AG04449 (cell line): ENCODE measurements around the gene METTL13.

Experiments used
- CTCF ChIA-PET: fragments of 350-600 bp; formaldehyde crosslinking; extraction: SDS; loops from one replicate; lab custom pipeline; 2021; ENCODE audit warnings: antibody characterized with exemption; lab: Yijun Ruan, JAX
- POLR2A ChIA-PET: fragments of 400-600, 350-600 bp; formaldehyde crosslinking; extraction: SDS; loops from one replicate; lab custom pipeline; 2020; ENCODE audit warnings: antibody characterized with exemption, inconsistent platforms; lab: Yijun Ruan, JAX
- DNase-seq: peaks from one replicate; pipeline ENCODE4 v3.0.0-alpha.2; 2010; ENCODE audit warnings: low read depth, low spot score
- H3K4me3 ChIP-seq: 2 replicates; pipeline ENCODE4 v1.5.1; 2011; ENCODE audit warnings: low read depth, mild to moderate bottlenecking, control low read depth, low read length
- TF ChIP-seq, protein P1 (sequence below): IDR thresholded peaks from one replicate; pipeline ENCODE4 v1.5.1; 2011; ENCODE audit warnings: mild to moderate bottlenecking, moderate library complexity, low read length, control low read depth, inconsistent platforms; ENCODE audit not compliant: insufficient read depth; ENCODE audit errors: missing control alignments

The METTL13 gene

DNA sequence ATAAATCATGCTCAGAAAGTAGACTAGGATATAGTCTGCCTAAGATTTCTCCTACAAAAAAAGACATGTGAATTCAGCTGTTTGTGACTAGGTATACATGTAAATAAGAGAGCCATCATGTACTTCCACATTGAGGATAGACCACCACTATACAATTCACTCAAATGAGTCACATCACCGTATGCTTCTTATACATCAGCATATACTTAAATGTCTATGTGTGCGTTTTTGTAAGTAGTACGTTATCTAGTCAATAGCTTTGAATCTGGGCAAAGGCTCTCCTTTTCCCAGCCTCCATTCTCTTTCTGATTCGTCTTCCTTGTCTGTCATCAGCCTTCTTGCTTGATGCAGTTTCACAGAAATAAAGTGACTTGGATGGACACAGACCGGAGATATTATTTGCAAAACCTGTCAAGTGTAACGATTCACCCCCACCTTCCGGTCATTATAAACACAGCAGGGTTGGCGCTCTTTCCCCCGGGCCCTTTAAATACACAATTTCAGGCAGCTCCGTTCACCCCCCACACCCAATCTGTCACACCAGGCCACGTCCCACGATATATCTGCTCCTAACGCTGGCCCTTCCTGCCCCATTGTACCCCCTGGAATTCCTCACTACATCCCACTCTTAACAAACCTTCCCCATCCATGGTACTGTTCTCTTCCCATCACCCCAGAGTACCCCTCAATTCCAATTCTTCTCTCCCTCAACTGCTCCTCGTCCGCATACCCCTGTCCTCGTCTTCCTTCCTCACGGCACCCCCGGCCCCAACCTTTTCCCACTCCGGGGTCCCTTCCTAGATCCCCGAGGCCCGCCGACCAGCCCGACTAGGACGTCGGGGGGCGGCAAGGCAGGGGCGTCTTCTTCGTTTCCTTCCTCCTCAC, 40.2 kb upstream of the METTL13 start:
- TF ChIP-seq, protein P1, sequence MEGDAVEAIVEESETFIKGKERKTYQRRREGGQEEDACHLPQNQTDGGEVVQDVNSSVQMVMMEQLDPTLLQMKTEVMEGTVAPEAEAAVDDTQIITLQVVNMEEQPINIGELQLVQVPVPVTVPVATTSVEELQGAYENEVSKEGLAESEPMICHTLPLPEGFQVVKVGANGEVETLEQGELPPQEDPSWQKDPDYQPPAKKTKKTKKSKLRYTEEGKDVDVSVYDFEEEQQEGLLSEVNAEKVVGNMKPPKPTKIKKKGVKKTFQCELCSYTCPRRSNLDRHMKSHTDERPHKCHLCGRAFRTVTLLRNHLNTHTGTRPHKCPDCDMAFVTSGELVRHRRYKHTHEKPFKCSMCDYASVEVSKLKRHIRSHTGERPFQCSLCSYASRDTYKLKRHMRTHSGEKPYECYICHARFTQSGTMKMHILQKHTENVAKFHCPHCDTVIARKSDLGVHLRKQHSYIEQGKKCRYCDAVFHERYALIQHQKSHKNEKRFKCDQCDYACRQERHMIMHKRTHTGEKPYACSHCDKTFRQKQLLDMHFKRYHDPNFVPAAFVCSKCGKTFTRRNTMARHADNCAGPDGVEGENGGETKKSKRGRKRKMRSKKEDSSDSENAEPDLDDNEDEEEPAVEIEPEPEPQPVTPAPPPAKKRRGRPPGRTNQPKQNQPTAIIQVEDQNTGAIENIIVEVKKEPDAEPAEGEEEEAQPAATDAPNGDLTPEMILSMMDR, result no peak
- ChIA-PET CTCF (interaction anchor here (0.7 to 5.8 kb wide), 8 partner anchors 9 to 243 kb away, joined by 3 to 27 read pairs (median 4); no protein-coding TSS in a partner anchor), POLR2A (interaction anchor here (0.7 to 2.7 kb wide), 2 partner anchors 40 to 95 kb away, joined by 3 to 16 read pairs; partner anchors contain the start of gene METTL13)
- peak overlapping the region; percentile 89 for H3K4me3 ChIP-seq
- no peak for DNase-seq

DNA sequence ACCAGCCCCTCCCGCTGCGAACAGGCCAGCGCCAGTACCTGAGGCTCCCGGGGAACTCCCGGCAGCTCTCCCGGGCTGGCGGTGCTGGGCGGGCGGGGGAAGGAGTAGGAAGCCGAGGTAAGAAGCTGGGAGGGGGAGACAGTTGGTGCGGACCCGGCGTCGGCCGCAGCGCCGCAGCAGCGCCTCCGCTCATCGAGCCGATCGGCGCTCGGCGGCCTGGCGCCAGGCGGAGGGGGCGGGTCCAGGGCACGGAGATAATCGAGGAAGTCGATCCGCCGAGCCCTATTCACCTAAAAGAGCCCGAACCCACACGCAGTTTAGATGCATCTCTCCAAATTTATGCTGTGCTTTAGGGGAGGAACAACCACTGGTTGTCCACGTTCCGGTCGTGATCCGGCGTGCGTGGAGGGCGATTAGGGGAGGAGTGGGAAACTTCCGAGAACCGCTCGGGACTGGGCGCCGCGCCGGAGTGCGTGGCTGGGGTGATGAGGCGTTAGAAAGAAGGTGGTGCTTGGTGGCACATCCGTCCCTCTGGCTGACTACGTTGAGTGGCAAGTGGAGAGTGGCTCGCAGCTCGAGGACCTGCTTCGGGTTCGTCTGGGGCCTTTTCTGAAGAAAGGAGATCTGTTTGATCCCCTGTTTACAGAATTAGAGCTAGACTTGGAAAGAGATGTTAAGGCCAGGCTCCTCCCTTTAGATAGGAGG, 39.4 kb upstream of the METTL13 start, which contains the start of gene VAMP4:
TSS of gene VAMP4 (minus strand) at position 194 of the 705 bp plus-strand sequence. CDS start 3,651 bp downstream, outside the sequence.
- ChIA-PET CTCF (interaction anchor here (1.1 to 5.8 kb wide), 6 partner anchors 10 to 243 kb away, joined by 3 to 27 read pairs (median 7); no protein-coding TSS in a partner anchor), POLR2A (interaction anchor here (0.9 to 2.7 kb wide), 2 partner anchors 39 to 98 kb away, joined by 3 to 16 read pairs; partner anchors contain the start of gene METTL13)
- peak within 1 kb of the TSS; percentile 89 for H3K4me3 ChIP-seq
- TF ChIP-seq, protein P1, result no peak
- DNase-seq, result no peak

DNA sequence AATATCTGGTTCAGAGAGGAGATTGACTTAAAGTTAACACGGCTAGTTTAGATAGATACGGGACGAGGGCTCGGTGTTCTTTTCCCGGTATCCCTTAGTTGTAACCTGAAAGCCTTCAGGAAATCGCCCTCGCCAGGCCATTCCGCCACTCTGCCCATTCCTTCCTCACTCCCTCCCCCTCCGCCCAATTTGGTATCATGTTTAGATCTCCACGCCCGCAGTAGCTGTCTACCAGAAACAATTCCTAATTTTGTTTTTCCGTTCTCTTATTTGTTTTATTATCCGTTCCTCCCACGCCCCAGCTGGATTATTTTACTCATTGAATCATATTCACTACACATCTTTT, 38.9 kb upstream of the METTL13 start:
- DNase-seq, result no peak
- POLR2A ChIA-PET, result interaction anchor here (0.9 to 2.7 kb wide), 2 partner anchors 39 to 98 kb away, joined by 3 to 16 read pairs; partner anchors contain the start of gene METTL13
- TF ChIP-seq, protein P1, result no peak
- peak overlapping the region; percentile 89 for H3K4me3 ChIP-seq
- CTCF ChIA-PET, result interaction anchor here (0.8 to 5.8 kb wide), 6 partner anchors 9 to 259 kb away, joined by 3 to 27 read pairs (median 7); no protein-coding TSS in a partner anchor

DNA sequence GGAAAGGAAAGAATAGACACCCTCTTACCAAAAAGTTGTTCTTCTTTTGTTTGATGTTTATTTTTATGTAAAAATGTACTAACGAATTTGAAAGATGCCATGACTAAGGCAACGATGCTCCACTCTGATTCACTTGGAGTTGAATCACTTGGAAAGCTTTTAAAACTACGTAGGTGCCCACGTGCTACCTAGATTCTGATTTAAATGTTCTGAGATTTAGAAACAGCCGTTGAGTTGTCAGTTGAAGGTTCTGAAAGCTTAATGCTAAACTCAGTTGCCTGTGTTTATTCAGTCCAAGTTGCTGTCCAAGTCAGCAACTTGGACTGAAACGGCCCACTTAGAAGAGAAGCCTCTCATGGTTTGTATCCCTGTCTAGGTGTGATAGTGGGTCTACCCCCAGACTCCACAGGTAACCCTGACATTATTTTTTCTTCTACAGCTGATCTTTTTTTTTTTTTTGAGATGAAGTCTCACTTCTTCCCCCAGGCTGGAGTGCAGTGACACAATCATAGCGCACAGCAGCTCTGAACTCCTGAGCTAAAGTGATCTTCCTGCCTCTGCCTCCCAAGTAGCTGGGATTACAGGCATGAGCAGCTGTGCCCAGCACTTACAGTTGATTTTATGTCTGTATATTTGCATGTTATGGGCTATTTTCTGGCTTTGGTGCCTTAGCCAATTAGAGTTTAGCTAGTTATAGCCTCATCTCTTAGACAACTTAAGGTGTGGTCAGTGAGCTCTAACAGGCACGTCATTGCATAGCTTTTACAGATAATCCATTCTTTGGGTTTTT, 38.2 kb upstream of the METTL13 start:
- POLR2A ChIA-PET, result interaction anchor here (0.9 to 2.7 kb wide), 2 partner anchors 38 to 99 kb away, joined by 3 to 16 read pairs; partner anchors contain the start of gene METTL13
- TF ChIP-seq, protein P1, result no peak
- peak; percentile 55 for DNase-seq
- CTCF ChIA-PET, result interaction anchor here (0.8 to 5.8 kb wide), 9 partner anchors 8 to 259 kb away, joined by 3 to 27 read pairs (median 3); no protein-coding TSS in a partner anchor
- peak overlapping the region; percentile 89 for H3K4me3 ChIP-seq

DNA sequence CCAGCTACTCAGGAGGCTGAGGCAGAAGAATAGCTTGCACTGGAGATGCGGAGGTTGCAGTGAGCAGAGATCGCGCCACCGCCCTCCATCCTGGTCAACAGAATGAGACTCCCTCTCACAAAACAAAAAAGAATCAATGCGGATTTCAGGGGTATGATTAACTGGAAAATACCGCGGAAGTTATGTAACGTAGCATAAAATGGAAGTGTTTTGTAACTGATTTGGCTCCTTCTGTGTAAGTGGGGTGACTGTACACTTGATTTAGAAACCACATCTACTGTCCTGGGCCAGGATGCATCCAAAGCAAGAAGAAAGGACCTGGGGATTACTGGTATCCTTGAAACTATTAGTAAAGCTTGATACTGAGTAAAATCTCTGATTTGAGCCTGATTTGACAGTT, 36.5 kb upstream of the METTL13 start:
- H3K4me3 ChIP-seq, result no peak overlapping the region
- ChIA-PET POLR2A (no interaction called here), CTCF (no interaction called here)
- no peak for DNase-seq
- TF ChIP-seq, protein P1, result no peak
